Activated CD4-positive, alpha-beta T cell treated with anti-CD3 and anti-CD28 coated beads, Interleukin-2, amount 50 U/mL, for 1 hour (primary cell): ENCODE data around the gene CHPF2.

Source experiments
- DNase-seq: peaks from one replicate; pipeline ENCODE4 v3.0.0-alpha.2; 2020

Gene CHPF2

DNA sequence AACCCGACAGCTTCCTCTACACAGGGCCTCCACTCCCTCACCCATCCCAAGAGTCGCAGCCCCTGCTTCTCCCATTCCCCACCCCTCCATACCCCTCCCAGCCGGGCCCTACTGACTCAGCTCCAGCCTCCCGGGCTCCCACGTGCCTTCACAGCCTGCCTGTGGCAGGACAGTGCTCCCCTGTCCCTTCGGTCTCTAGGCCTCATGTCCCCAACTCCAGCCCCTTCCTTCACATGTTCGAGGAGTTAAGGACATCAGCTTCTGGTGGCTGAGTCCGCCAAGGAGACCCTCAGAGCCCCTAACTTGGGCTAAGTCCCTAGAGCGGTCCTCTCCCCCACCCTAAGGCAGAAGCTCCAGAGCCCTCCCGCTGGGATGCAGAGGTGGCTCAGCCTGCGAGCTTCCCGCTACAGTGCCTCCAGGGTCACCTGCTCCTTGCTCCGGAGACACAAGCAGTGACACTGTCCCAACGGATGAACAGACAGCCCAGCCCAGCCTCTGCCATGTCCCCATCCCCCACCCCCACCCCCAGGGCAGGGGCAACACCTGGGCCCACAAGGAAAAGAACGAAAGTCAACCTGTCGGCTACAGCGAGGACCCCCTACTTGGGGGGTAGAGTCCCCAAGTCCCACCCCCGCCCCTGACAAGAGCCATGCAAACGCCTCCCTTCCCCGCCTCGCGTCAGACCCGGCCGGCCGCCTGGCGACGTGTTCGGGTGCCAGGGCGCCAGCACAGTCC, 15.5 kb downstream of the CHPF2 start:
- no peak for DNase-seq

- DNase-seq: peak; percentile 32
Observed at GRCh38 chr7:151248346-151249033, 16.2 kb downstream of the CHPF2 start, which contains the start of gene SMARCD3. TSS of gene SMARCD3 (minus strand) at chr7:151248694. CDS start at chr7:151248562, 132 bp downstream.

DNA sequence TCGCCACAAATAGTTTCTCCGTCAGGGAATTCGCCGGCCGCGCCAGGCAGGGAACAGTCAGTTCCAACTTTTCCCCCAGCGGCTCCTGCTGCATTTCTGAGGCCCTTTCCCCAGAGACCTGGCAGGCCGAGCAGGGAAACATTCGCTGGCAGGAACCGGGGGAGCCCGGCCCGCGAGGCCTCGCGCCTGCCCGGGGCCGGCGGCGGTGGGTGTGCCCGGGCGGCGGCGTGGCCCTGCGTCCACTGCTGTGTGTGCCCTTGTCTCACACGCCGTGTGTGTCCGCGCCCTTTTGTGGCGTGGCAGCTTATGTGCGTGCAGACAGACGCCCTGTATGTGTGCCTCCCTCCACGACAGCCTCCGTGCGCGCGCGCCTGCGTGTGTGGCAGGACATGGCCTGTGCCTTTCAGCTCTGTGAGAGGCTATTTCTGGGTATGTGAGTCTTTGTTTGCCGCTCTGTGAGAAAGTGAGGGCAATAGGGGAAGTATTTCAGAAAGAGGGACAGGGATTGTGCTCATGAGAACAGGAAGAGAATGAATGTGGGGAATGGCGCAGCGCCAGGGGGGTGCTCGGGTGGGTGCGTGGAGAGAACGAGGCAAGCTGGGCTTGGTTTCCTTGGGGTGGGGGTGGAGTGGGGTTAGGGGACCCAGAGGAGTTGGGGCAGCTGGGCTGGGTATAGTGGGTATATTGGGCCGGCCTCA, 16.9 kb downstream of the CHPF2 start:
- peak; percentile 40 for DNase-seq

GRCh38 chr7:151249732-151250072, 17.4 kb downstream of the CHPF2 start:
- DNase-seq: no peak

- no peak for DNase-seq
Observed at GRCh38 chr7:151250181-151251132, 18.2 kb downstream of the CHPF2 start.

DNA sequence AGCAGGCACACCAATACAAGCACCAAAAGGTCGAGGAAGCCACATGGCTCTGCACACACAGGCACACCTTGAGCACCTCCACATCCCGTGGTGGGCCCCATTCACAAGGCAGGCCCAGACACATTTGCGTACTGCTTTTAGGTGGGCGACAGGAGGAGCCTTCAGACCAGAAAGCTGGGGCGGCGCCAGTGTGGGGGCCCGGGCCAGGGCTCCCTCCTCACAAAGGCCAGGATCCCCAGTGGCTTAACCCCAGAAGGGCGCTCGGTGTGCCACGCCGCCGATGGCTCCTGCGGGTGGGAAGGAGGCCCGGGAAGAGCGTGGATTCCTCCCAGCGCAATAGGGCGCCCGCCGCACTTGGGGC, 19.0 kb downstream of the CHPF2 start:
- DNase-seq: no peak

- DNase-seq: no peak
Observed at GRCh38 chr7:151251689-151252560, 19.6 kb downstream of the CHPF2 start.

DNA sequence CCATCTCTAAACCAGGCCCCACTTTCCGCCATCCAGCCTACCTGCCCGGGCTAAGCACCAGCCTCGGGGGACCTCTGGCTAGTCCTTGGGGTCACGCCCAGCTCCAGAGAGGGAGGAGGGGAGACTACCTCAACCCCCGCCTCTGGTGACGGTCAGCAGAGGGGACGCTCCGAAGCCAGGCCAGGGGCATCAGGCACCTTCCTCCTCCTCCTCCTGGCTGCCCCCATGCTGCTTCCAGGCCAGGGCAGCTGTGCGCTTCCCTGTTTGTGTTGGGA, 20.2 kb downstream of the CHPF2 start:
- DNase-seq: no peak

GRCh38 chr7:151252961-151253711, 20.9 kb downstream of the CHPF2 start:
- no peak for DNase-seq

GRCh38 chr7:151254316-151254715, 22.0 kb downstream of the CHPF2 start:
- no peak for DNase-seq

DNA sequence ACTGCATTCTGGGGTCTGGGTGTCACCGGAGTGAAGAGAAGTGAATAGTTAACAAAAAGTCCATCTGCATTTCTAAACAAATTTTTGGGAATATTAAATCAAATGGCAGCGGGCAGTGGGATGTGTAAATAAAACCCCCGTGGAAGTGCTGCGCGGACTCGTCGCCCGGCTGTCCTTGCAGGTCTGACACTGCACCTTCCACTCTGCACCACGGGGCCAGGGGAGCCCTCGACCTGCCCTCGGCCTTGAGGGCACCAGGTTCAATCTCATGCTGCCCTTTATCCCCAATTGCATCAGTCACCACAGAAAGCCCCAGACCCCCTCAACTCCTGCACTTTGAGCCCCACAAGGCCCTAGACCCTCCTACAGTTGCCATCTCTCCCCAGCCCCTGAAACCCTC, 22.6 kb downstream of the CHPF2 start:
- DNase-seq: no peak

- DNase-seq: no peak
Observed at GRCh38 chr7:151255390-151255789, 23.1 kb downstream of the CHPF2 start.

GRCh38 chr7:151256410-151257045, 24.2 kb downstream of the CHPF2 start:
- no peak for DNase-seq

- no peak for DNase-seq
Observed at GRCh38 chr7:151257990-151258389, 25.7 kb downstream of the CHPF2 start.

GRCh38 chr7:151260471-151260870, 28.2 kb downstream of the CHPF2 start:
- no peak for DNase-seq

DNA sequence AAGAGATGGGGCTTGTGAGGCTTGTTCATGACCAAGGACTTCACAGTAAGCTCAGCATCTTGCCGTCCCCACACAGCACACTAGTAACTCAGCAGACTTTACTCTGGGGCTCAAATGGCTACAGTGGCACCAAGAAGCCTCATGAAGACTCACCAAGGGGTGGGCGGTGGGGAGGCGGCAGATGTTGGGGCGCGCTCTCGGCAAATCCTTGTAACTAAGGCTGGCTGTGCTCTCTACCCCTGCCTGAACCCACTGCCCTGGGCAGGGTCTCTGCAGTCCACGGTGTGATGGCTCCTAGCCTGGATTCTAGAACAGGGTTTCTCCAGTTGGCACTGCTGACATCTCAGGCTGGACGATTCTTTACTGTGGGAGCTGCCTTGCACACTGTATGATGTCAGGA, 28.6 kb downstream of the CHPF2 start:
- no peak for DNase-seq

DNA sequence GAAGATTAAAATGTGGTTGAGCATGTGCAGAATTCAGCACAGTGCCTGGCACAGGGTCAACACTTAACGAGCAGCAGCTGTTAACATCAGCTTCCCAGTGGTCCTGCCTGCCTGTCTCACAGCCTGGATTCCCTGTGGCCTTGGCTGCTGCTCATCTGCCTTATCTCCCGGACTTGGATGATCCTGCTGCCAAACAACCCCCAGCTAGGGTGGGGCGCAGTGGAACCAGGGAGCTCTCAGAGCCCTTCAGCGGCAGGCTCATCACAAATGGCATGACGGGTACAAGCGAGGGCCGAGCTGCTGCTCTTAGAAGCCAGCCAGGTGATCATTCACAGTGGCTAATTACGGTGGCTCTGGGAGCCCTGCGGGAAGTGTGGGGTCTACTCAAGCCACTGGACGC, 29.2 kb downstream of the CHPF2 start:
- no peak for DNase-seq

GRCh38 chr7:151264615-151265014, 32.3 kb downstream of the CHPF2 start:
- DNase-seq: no peak

GRCh38 chr7:151265351-151265931, 33.2 kb downstream of the CHPF2 start:
- no peak for DNase-seq

DNA sequence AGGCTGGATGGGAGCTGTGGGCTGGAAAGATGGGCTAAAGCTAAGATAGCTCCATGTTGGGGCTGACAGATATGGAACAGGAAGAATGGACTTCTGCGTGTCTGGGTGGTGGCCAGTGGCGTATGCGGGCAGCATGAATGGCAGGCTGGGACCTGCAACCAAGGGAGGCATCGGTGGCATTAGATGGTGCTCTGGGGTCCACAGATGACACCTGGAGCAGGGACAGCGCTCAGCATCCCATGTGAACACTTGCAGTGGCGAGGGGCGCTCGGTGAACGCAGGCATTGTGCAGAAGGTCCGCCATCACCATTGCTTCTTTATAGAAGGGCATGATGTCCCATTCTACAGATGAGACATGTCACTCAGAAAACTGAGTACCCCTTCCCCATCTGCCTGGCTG, 37.2 kb downstream of the CHPF2 start:
- no peak for DNase-seq
